Mammary epithelial cell (primary cell): ENCODE measurements around the gene PAPLN.

Experiments used
- EZH2 ChIP-seq: IDR thresholded peaks from 2 replicates; pipeline ENCODE4 v1.6.1; 2012; ENCODE audit warnings: low read length, inconsistent platforms, borderline replicate concordance
- TF ChIP-seq, protein P1 (sequence below), 2 donors: IDR thresholded peaks in 1 of 2; conservative IDR thresholded peaks in 1 of 2; 2 replicates each; pipeline ENCODE4 v1.5.1; 2011 to 2012; ENCODE audit warnings: inconsistent platforms in 2 of 2, low read length in 2 of 2, mild to moderate bottlenecking in 2 of 2, control low read depth in 1 of 2, low read depth in 1 of 2; ENCODE audit not compliant: insufficient read depth in 1 of 2; ENCODE audit errors: extremely low read depth in 1 of 2

DNA sequence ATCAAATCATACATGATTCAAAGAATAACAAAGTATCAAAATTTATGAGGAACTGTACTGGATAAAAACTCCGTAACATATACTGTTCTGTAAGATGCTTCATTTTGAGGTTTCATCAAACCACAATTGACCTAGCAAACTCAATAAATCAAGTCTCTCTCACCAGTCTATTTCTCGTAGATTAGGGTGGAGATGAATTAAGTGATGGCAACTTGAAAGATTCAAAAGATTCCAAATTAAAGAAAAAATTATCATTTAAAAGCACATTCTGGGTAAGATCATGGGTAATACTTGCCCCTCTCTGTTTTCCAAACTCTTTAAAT, 74.4 kb downstream of the PAPLN start:
- TF ChIP-seq, protein P1, sequence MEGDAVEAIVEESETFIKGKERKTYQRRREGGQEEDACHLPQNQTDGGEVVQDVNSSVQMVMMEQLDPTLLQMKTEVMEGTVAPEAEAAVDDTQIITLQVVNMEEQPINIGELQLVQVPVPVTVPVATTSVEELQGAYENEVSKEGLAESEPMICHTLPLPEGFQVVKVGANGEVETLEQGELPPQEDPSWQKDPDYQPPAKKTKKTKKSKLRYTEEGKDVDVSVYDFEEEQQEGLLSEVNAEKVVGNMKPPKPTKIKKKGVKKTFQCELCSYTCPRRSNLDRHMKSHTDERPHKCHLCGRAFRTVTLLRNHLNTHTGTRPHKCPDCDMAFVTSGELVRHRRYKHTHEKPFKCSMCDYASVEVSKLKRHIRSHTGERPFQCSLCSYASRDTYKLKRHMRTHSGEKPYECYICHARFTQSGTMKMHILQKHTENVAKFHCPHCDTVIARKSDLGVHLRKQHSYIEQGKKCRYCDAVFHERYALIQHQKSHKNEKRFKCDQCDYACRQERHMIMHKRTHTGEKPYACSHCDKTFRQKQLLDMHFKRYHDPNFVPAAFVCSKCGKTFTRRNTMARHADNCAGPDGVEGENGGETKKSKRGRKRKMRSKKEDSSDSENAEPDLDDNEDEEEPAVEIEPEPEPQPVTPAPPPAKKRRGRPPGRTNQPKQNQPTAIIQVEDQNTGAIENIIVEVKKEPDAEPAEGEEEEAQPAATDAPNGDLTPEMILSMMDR (conservative IDR thresholded peaks at IDR 0.05 in 1 of 2, IDR thresholded peaks at IDR 0.05 in 1 of 2; ENCODE audit: extremely low read depth in 1 of 2, insufficient read depth in 1 of 2, low read depth in 1 of 2, low read length in 2 of 2) = no peak
- TF ChIP-seq EZH2 = no peak
